ENCODE measurements around the gene PAQR5.

- TF ChIP-seq ZNF416 (CRISPR knock-in tag; IDR thresholded peaks at IDR 0.05) (no peak), ZNF317 (CRISPR knock-in tag; IDR thresholded peaks at IDR 0.05; ENCODE audit: borderline replicate concordance, low read depth) (no peak), CTCF (IDR thresholded peaks at IDR 0.05) (no peak), ZNF425 (CRISPR knock-in tag; conservative IDR thresholded peaks at IDR 0.05) (no peak), STAT6 (CRISPR knock-in tag; conservative IDR thresholded peaks at IDR 0.05; ENCODE audit: low read depth) (no peak)
Measured at GRCh38 chr15:69272139-69272538, 26.6 kb upstream of the PAQR5 start.

All from WTC11 (cell line).